Activated CD8-positive, alpha-beta T cell treated with anti-CD3 and anti-CD28 coated beads, Interleukin-2, amount 10 ng/mL, durations not matched to agents 7 days and 5 days (primary cell): ENCODE data around the gene TAS2R8. TPM values are rescaled to one million over a fixed set of nuclear protein-coding genes. Genes with fewer than 3 reads are reported as not detected.
A peak's percentile ranks its signal among the peaks of the same experiment; 100 is the strongest.

ENCODE experiments used
- ATAC-seq: fragments of 150-1000 bp; cut with Tn5 transposase; one replicate; pipeline ENCODE4 v1.10.0; 2021; ENCODE audit warnings: moderate library complexity
- CTCF ChIA-PET: fragments of 350-600 bp; sonication (Branson Sonifier 250); formaldehyde crosslinking; loops from one replicate; lab custom pipeline; 2021; ENCODE audit warnings: antibody characterized with exemption; lab: Charles Lee
- POLR2A ChIA-PET: fragments of 350-600 bp; sonication (Branson Sonifier 250); formaldehyde crosslinking; loops from one replicate; lab custom pipeline; 2021; ENCODE audit warnings: antibody characterized with exemption; lab: Charles Lee
- DNase-seq: peaks from one replicate; pipeline ENCODE4 v3.0.0-alpha.2; 2020
- H3K27ac Mint-ChIP-seq: one replicate; pipeline ENCODE4 v1.8.0; 2021; ENCODE audit warnings: mild to moderate bottlenecking, mixed read lengths
- H3K27me3 Mint-ChIP-seq: one replicate; pipeline ENCODE4 v1.8.0; 2021; ENCODE audit warnings: low read depth, mixed read lengths
- H3K36me3 Mint-ChIP-seq: one replicate; pipeline ENCODE4 v1.8.0; 2021; ENCODE audit warnings: low read depth, mixed read lengths
- H3K4me1 Mint-ChIP-seq: one replicate; pipeline ENCODE4 v1.8.0; 2021; ENCODE audit warnings: low read depth, mixed read lengths
- H3K4me3 Mint-ChIP-seq: one replicate; pipeline ENCODE4 v1.8.0; 2021; ENCODE audit warnings: mild to moderate bottlenecking, mixed read lengths
- H3K9me3 Mint-ChIP-seq: one replicate; pipeline ENCODE4 v1.8.0; 2022; ENCODE audit warnings: mixed read lengths; ENCODE audit not compliant: insufficient read depth
- total RNA-seq, 2 experiments: library from RNA; stranded (reverse); gene quantifications; one replicate each; pipeline ENCODE4 v1.2.3, GENCODE V29; 2021

Gene TAS2R8
- not detected for total RNA-seq

DNA sequence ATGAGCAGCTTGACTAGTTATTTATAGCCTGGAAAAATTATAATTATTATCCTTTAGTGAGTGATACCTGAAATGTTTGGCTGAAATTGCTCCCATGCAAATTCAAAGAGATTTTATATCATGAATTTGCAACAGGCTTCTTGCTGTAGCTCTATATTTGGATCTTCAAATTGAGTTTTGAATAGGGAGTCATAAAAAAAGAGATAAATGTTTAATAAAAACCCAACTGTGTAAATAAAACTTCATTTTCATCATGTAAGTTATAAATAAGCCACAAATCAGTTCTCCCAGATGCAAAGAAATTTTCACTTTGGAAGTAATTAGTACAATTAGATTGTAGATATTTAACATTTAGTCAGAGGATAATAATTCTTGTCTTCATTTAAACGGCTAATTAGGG lies at the start of gene TAS2R8:
Gene TAS2R8, minus strand, starts transcription at position 101 of the 400 bp plus-strand sequence. CDS start 306 bp downstream, outside the sequence.
- H3K27ac Mint-ChIP-seq, result no peak within 1 kb of the TSS
- no peak for ATAC-seq
- no peak for DNase-seq
- H3K36me3 Mint-ChIP-seq, result no peaks in the 10 kb centered on the region
- H3K27me3 Mint-ChIP-seq, result peaks cover 42% of the 10 kb centered on the region
- no peaks in the 10 kb centered on the region for H3K9me3 Mint-ChIP-seq
- H3K4me1 Mint-ChIP-seq, result no peaks in the 10 kb centered on the region
- POLR2A ChIA-PET, result no interaction called here
- CTCF ChIA-PET, result no interaction called here
- H3K4me3 Mint-ChIP-seq, result no peak within 1 kb of the TSS

- Mint-ChIP-seq H3K4me1 (peaks cover 18% of the 10 kb centered on the region), H3K27me3 (no peaks in the 10 kb centered on the region), H3K36me3 (peaks cover 65% of the 10 kb centered on the region), H3K9me3 (peaks cover 31% of the 10 kb centered on the region), H3K4me3 (no peak overlapping the region), H3K27ac (no peak overlapping the region)
- ChIA-PET POLR2A (no interaction called here), CTCF (no interaction called here)
- DNase-seq (no peak), ATAC-seq (no peak)
Measured at GRCh38 chr12:10855807-10856206, 48.7 kb upstream of the TAS2R8 start.

DNA sequence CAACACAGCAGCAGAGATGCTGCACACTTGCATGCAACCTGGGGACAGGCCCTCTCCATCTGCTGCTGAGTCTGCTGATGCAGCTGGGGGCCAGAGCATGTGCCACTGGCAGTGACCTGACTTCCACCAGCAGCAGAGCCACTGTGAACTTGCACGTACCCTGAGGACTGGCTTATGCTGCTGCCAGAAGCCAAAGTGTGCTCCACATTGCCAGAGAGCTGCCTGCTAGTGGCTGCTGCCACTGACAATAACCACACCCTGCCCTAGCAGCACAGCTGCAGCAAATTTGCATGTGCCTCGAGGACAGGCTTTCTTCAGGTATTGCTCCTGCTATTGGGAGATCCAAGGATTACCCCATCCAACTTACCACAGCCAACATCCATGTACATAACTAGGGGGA lies 46.7 kb upstream of the TAS2R8 start:
- DNase-seq (no peak), ATAC-seq (no peak)
- H3K36me3 Mint-ChIP-seq, result peaks cover 59% of the 10 kb centered on the region
- H3K9me3 Mint-ChIP-seq, result peaks cover 20% of the 10 kb centered on the region
- POLR2A ChIA-PET, result no interaction called here
- peaks cover 38% of the 10 kb centered on the region for H3K4me1 Mint-ChIP-seq
- no peaks in the 10 kb centered on the region for H3K27me3 Mint-ChIP-seq
- no peak overlapping the region for H3K27ac Mint-ChIP-seq
- CTCF ChIA-PET, result no interaction called here
- no peak overlapping the region for H3K4me3 Mint-ChIP-seq

- ChIA-PET CTCF (interaction anchor here (0.6 kb wide), 1 partner anchor 11 kb away, joined by 3 read pairs; no protein-coding TSS in a partner anchor), POLR2A (interaction anchor here (0.9 to 1.5 kb wide), 3 partner anchors 321 to 694 kb away, joined by 3 to 5 read pairs (median 3); no protein-coding TSS in a partner anchor)
- Mint-ChIP-seq H3K4me3 (no peak overlapping the region), H3K27ac (peak overlapping the region; percentile 62), H3K4me1 (peaks cover 44% of the 10 kb centered on the region), H3K36me3 (peaks cover 58% of the 10 kb centered on the region), H3K27me3 (no peaks in the 10 kb centered on the region), H3K9me3 (peaks cover 8% of the 10 kb centered on the region)
- no peak for DNase-seq
- ATAC-seq, result no peak
Measured at GRCh38 chr12:10851243-10851858, 44.3 kb upstream of the TAS2R8 start.

DNA sequence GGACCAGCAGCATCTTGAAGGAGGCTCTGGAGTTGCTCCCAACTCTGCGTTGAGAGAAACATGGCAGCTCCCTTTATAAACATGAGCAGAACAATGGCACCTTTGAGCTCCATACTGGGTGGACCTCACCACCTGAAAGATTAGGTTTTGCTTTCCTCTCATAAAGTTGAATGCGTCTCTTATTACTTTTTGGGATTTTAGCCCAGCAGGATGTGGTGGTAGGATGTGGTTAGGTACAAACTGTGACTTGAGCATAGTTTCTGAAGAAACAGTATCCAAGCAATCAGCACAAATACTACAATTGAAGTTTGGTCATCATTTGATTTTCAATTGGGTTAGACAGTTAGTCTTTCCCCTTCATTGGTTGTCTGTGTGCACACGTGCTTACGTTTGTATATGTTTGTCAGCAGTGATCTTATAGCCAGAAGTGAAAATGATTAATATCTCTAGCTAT lies 42.4 kb upstream of the TAS2R8 start, which contains the start of gene PRR4:
Gene PRR4, minus strand, starts transcription at position 51 of the 454 bp plus-strand sequence. Its CDS starts 38 bp downstream, at position 13.
- peaks cover 51% of the 10 kb centered on the region for H3K36me3 Mint-ChIP-seq
- H3K9me3 Mint-ChIP-seq, result no peaks in the 10 kb centered on the region
- ChIA-PET POLR2A (interaction anchor here (1.5 kb wide), 1 partner anchor 322 kb away, joined by 5 read pairs; no protein-coding TSS in a partner anchor), CTCF (interaction anchor here (0.8 to 1.0 kb wide), 4 partner anchors 23 to 110 kb away, joined by 3 read pairs; partner anchors contain the start of gene TAS2R10)
- peak within 1 kb of the TSS; percentile 2 for H3K4me3 Mint-ChIP-seq
- H3K4me1 Mint-ChIP-seq, result peaks cover 44% of the 10 kb centered on the region
- DNase-seq (peak; percentile 84), ATAC-seq (peak; percentile 89)
- H3K27me3 Mint-ChIP-seq, result no peaks in the 10 kb centered on the region
- H3K27ac Mint-ChIP-seq, result peak within 1 kb of the TSS; percentile 80

- no peaks in the 10 kb centered on the region for H3K9me3 Mint-ChIP-seq
- H3K4me1 Mint-ChIP-seq, result peaks cover 42% of the 10 kb centered on the region
- POLR2A ChIA-PET, result interaction anchor here (0.7 kb wide), 1 partner anchor 151 kb away, joined by 3 read pairs; no protein-coding TSS in a partner anchor
- H3K36me3 Mint-ChIP-seq, result peaks cover 50% of the 10 kb centered on the region
- H3K4me3 Mint-ChIP-seq, result no peak overlapping the region
- CTCF ChIA-PET, result interaction anchor here (0.7 kb wide), 1 partner anchor 21 kb away, joined by 3 read pairs; no protein-coding TSS in a partner anchor
- DNase-seq (no peak), ATAC-seq (no peak)
- H3K27ac Mint-ChIP-seq, result peak overlapping the region; percentile 46
- H3K27me3 Mint-ChIP-seq, result no peaks in the 10 kb centered on the region
Measured at GRCh38 chr12:10847744-10848143, 40.7 kb upstream of the TAS2R8 start.

DNA sequence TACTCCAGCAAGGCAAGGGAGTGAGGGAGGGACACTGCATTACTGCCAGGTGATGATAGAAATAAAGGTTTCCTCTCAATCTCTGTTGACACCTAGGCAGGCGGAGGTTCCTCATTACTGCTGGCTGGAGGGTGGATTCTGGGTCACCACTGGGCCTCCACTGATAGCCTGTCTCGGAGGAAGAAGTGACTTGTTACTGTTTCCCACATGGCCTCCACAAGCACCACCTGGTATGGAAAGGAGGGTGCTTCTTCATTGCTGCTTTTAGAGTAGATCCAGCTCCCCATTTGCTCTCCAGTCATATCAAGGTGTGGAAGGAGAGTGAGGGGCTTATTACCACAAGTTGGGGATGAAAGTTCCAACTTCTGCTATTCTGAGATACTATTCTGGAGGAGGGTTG lies 35.8 kb upstream of the TAS2R8 start:
- Mint-ChIP-seq H3K36me3 (peaks cover 21% of the 10 kb centered on the region), H3K9me3 (no peaks in the 10 kb centered on the region), H3K4me3 (no peak overlapping the region), H3K4me1 (peaks cover 2% of the 10 kb centered on the region), H3K27me3 (no peaks in the 10 kb centered on the region), H3K27ac (no peak overlapping the region)
- POLR2A ChIA-PET, result no interaction called here
- ATAC-seq (no peak), DNase-seq (no peak)
- CTCF ChIA-PET, result no interaction called here

- ATAC-seq (no peak), DNase-seq (no peak)
- Mint-ChIP-seq H3K27ac (no peak overlapping the region), H3K4me3 (no peak overlapping the region), H3K36me3 (peaks cover 4% of the 10 kb centered on the region), H3K9me3 (no peaks in the 10 kb centered on the region), H3K27me3 (no peaks in the 10 kb centered on the region), H3K4me1 (no peaks in the 10 kb centered on the region)
- ChIA-PET CTCF (no interaction called here), POLR2A (no interaction called here)
Measured at GRCh38 chr12:10838461-10838860, 31.4 kb upstream of the TAS2R8 start.

DNA sequence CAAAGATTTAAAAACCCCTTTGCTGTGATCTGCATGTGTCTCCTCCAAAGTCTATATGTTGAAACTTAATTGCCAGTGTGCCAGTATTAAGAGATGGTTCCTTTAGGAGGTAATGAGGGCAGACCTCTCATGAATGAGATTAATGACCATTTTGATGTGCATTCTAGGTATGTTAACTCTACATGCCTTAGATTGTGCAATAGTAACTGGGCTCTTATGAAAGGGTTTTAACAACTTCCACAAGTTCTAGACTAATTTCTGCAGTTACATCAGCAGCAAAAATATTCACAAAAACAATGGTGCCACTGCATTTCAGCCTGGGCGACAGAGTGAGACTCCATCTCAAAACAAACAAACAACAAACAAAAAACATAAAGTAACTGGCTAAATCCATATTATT lies 22.9 kb upstream of the TAS2R8 start:
- ATAC-seq, result no peak
- H3K4me1 Mint-ChIP-seq, result no peaks in the 10 kb centered on the region
- H3K9me3 Mint-ChIP-seq, result no peaks in the 10 kb centered on the region

DNA sequence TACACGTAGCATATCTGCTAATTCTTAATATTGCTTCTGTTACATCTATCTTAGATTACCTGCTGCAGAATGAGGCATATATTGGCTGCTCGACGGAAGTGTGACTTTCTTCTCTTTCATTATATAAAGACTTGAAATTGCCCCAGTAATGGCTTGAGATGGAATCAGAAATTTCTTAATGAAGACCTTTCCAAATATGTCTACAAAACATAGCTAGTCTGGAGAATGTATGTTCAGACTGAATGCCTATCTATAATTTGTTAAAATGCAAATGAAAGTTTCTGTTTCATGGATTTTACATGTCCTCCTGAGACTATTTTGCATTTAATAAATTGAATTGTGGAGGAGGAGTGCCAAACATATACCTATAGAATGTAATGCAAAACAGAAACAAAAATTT lies 19.2 kb upstream of the TAS2R8 start, which contains the start of gene TAS2R10:
Gene TAS2R10, minus strand, starts transcription at position 101 of the 400 bp plus-strand sequence. Its CDS starts 89 bp downstream, at position 12.
- DNase-seq, result no peak
- ChIA-PET POLR2A (no interaction called here), CTCF (interaction anchor here (1.6 kb wide), 1 partner anchor 23 kb away, joined by 3 read pairs; the partner anchor contains the start of gene PRR4)
- Mint-ChIP-seq H3K27ac (no peak within 1 kb of the TSS), H3K27me3 (no peaks in the 10 kb centered on the region), H3K9me3 (no peaks in the 10 kb centered on the region), H3K36me3 (peaks cover 1% of the 10 kb centered on the region), H3K4me1 (no peaks in the 10 kb centered on the region), H3K4me3 (no peak within 1 kb of the TSS)
- ATAC-seq, result no peak

More for the DNA sequence above, 22.9 kb upstream of the TAS2R8 start:
- H3K27me3 Mint-ChIP-seq, result no peaks in the 10 kb centered on the region
- no peak for DNase-seq
- H3K36me3 Mint-ChIP-seq, result peaks cover 1% of the 10 kb centered on the region
- CTCF ChIA-PET, result no interaction called here
- H3K27ac Mint-ChIP-seq, result no peak overlapping the region
- H3K4me3 Mint-ChIP-seq, result no peak overlapping the region
- POLR2A ChIA-PET, result no interaction called here

- Mint-ChIP-seq H3K27me3 (no peaks in the 10 kb centered on the region), H3K27ac (no peak overlapping the region), H3K9me3 (no peaks in the 10 kb centered on the region), H3K36me3 (no peaks in the 10 kb centered on the region), H3K4me1 (no peaks in the 10 kb centered on the region), H3K4me3 (no peak overlapping the region)
- no peak for DNase-seq
- no peak for ATAC-seq
- ChIA-PET POLR2A (no interaction called here), CTCF (no interaction called here)
Measured at GRCh38 chr12:10824957-10825356, 17.9 kb upstream of the TAS2R8 start.

- H3K27me3 Mint-ChIP-seq, result peaks cover 44% of the 10 kb centered on the region
- CTCF ChIA-PET, result no interaction called here
- peaks cover 6% of the 10 kb centered on the region for H3K9me3 Mint-ChIP-seq
Measured at GRCh38 chr12:10811883-10812536, 4.9 kb upstream of the TAS2R8 start.

More at GRCh38 chr12:10811883-10812536, 4.9 kb upstream of the TAS2R8 start:
- H3K4me3 Mint-ChIP-seq, result no peak overlapping the region
- no peak overlapping the region for H3K27ac Mint-ChIP-seq
- no peak for ATAC-seq
- no peak for DNase-seq
- H3K36me3 Mint-ChIP-seq, result no peaks in the 10 kb centered on the region
- POLR2A ChIA-PET, result no interaction called here
- no peaks in the 10 kb centered on the region for H3K4me1 Mint-ChIP-seq
